Osteocyte (in vitro differentiated cells): ENCODE results near the gene SCGB1A1. TPM values are rescaled to one million over a fixed set of nuclear protein-coding genes. Genes with fewer than 3 reads are reported as not detected.
"Not testable (repeated sequence)": the region's sequence is repeated elsewhere in the genome, so short reads cannot be mapped to it uniquely, and the experiment has no call there.

Source experiments
- DNase-seq: peaks from one replicate; pipeline ENCODE4 v3.0.0; 2021; ENCODE audit warnings: mixed read lengths; ENCODE audit not compliant: unreplicated experiment; ENCODE audit errors: extremely low spot score
- H3K27ac Mint-ChIP-seq: one replicate; pipeline ENCODE4 v1.8.0; 2021; ENCODE audit warnings: mild to moderate bottlenecking, mixed read lengths; ENCODE audit not compliant: unreplicated experiment
- H3K27me3 Mint-ChIP-seq: one replicate; pipeline ENCODE4 v1.8.0; 2021; ENCODE audit warnings: mixed read lengths; ENCODE audit not compliant: unreplicated experiment
- H3K36me3 Mint-ChIP-seq: one replicate; pipeline ENCODE4 v1.8.0; 2021; ENCODE audit warnings: mixed read lengths; ENCODE audit not compliant: unreplicated experiment
- H3K4me1 Mint-ChIP-seq: one replicate; pipeline ENCODE4 v1.8.0; 2021; ENCODE audit warnings: mixed read lengths; ENCODE audit not compliant: unreplicated experiment
- H3K4me3 Mint-ChIP-seq: one replicate; pipeline ENCODE4 v1.8.0; 2021; ENCODE audit warnings: mild to moderate bottlenecking, moderate library complexity, mixed read lengths; ENCODE audit not compliant: unreplicated experiment
- H3K9me3 Mint-ChIP-seq: one replicate; pipeline ENCODE4 v1.8.0; 2021; ENCODE audit warnings: mixed read lengths; ENCODE audit not compliant: unreplicated experiment
- CTCF ChIP-seq: fragments of 200-600 bp; sonication (generic); IDR thresholded peaks from 2 replicates; pipeline ENCODE4 v1.5.0; 2021; ENCODE audit warnings: antibody characterized with exemption, mild to moderate bottlenecking, moderate library complexity
- total RNA-seq: library from RNA; stranded (reverse); gene quantifications from 2 replicates; pipeline ENCODE4 v1.2.1, GENCODE V29; 2021

The SCGB1A1 gene
- total RNA-seq, 1 donor from 2014 or later, result not detected

- no peak for TF ChIP-seq CTCF
- no peaks in the 10 kb centered on the region for H3K9me3 Mint-ChIP-seq
- H3K27me3 Mint-ChIP-seq, result no peaks in the 10 kb centered on the region
- H3K4me1 Mint-ChIP-seq, result peaks cover 14% of the 10 kb centered on the region
- H3K36me3 Mint-ChIP-seq, result peaks cover 2% of the 10 kb centered on the region
- H3K27ac Mint-ChIP-seq, result no peak overlapping the region
- no peak for DNase-seq
- no peak overlapping the region for H3K4me3 Mint-ChIP-seq
Observed at GRCh38 chr11:62449451-62449851, 30.6 kb downstream of the SCGB1A1 start.

GRCh38 chr11:62449912-62450311 is 31.1 kb downstream of the SCGB1A1 start:
- not testable (repeated sequence) for H3K9me3 Mint-ChIP-seq, DNase-seq, H3K4me3 Mint-ChIP-seq, H3K4me1 Mint-ChIP-seq, H3K27ac Mint-ChIP-seq, H3K27me3 Mint-ChIP-seq, H3K36me3 Mint-ChIP-seq

- no peak for DNase-seq
- Mint-ChIP-seq H3K4me1 (peaks cover 5% of the 10 kb centered on the region), H3K4me3 (no peak overlapping the region), H3K36me3 (peaks cover 2% of the 10 kb centered on the region), H3K9me3 (no peaks in the 10 kb centered on the region), H3K27me3 (no peaks in the 10 kb centered on the region), H3K27ac (no peak overlapping the region)
- no peak for TF ChIP-seq CTCF
Observed at GRCh38 chr11:62450543-62451240, 31.9 kb downstream of the SCGB1A1 start.

- Mint-ChIP-seq H3K4me3 (no peak overlapping the region), H3K4me1 (peaks cover 4% of the 10 kb centered on the region), H3K36me3 (peaks cover 2% of the 10 kb centered on the region), H3K27me3 (no peaks in the 10 kb centered on the region), H3K9me3 (no peaks in the 10 kb centered on the region), H3K27ac (no peak overlapping the region)
- no peak for DNase-seq
- TF ChIP-seq CTCF, result no peak
Observed at GRCh38 chr11:62451241-62451621, 32.4 kb downstream of the SCGB1A1 start.

- no peaks in the 10 kb centered on the region for H3K27me3 Mint-ChIP-seq
- TF ChIP-seq CTCF, result no peak
- DNase-seq, result no peak
- H3K4me1 Mint-ChIP-seq, result peaks cover 3% of the 10 kb centered on the region
- no peak overlapping the region for H3K27ac Mint-ChIP-seq
- no peak overlapping the region for H3K4me3 Mint-ChIP-seq
- no peaks in the 10 kb centered on the region for H3K9me3 Mint-ChIP-seq
- H3K36me3 Mint-ChIP-seq, result no peaks in the 10 kb centered on the region
Observed at GRCh38 chr11:62452261-62452660, 33.4 kb downstream of the SCGB1A1 start.
